ENCODE measurements around the gene PRSS27. TPM values are rescaled to one million over a fixed set of nuclear protein-coding genes. Genes with fewer than 3 reads are reported as not detected.
A peak's percentile ranks its signal among the peaks of the same experiment; 100 is the strongest.
"Not testable (repeated sequence)": the region's sequence is repeated elsewhere in the genome, so short reads cannot be mapped to it uniquely, and the experiment has no call there.

Gene PRSS27
- total RNA-seq, 1 donor from 2014 or later = 1.1 TPM

GRCh38 chr16:2698965-2699750 lies 20.9 kb downstream of the PRSS27 start:
- no peak for DNase-seq (ENCODE audit: extremely low read depth, low read depth, low spot score)

DNA sequence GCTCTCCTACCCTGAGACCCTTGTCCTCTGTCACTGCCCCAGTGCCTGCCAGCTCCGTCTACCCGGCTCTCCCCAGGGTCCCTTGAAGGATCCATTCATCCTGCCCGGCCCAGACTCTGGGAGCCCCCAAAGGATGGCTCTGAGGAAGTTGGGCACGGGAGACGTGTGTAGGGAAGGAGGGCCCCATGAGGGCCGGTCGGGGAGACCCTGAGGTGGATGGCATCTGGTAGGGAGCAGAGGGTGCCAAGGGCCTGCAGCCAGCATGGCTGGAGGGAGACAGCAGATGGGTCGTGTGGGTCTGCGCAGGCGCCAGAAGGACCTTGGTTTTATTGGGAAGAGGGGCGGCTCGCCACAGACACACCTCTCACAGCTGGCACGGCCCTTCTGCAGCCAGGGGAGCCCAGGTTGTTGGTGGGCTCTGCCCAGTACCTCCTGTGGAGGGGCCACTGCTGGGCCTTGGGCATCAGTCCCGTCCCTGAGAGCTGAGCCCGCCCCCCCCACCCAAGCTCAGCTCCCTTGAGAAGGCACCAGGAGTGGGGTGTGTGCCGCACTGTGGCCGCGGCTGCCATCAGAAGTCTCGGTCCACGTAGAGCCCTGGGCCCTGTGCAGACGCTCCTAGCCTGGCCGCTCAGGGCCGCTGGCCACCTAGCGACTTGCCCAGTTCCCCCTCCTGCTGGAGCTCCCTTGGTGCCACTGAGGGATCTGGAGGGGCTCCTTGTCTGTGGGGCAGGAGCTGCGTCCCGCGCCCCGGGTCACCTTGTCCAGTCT lies 21.7 kb downstream of the PRSS27 start:
- no peak for DNase-seq (ENCODE audit: extremely low read depth, low read depth, low spot score)

DNA sequence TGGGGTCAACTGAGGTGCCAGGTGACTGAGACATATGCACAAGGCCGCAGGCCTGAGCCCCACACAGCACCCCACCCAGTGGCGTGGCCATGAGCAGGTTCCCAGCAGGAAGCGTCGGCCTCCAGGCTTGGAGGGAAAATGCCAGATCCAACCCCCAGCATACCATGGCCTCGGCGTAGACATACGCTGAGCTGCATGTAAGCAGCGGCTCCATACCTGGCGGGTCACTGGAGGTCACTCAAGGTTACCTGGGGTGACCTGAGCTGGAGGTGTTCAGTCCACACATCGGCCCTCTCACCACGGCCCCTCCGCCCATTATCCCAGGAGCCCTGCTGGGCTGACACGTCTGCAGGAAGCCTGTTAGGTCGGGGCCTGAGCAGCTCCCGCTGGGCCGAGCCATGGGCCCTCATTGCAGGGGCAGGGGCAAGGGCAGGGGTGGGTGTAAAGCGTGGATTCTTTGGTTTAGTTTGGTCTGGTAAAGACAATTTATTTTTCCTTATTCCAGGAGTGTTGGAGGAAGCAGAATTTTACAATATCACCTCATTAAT lies 22.5 kb downstream of the PRSS27 start:
- DNase-seq (ENCODE audit: extremely low read depth, low read depth, low spot score) = no peak

- not testable (repeated sequence) for DNase-seq (ENCODE audit: extremely low read depth, low read depth, low spot score)
Observed at GRCh38 chr16:2696601-2697250, 23.3 kb downstream of the PRSS27 start.

DNA sequence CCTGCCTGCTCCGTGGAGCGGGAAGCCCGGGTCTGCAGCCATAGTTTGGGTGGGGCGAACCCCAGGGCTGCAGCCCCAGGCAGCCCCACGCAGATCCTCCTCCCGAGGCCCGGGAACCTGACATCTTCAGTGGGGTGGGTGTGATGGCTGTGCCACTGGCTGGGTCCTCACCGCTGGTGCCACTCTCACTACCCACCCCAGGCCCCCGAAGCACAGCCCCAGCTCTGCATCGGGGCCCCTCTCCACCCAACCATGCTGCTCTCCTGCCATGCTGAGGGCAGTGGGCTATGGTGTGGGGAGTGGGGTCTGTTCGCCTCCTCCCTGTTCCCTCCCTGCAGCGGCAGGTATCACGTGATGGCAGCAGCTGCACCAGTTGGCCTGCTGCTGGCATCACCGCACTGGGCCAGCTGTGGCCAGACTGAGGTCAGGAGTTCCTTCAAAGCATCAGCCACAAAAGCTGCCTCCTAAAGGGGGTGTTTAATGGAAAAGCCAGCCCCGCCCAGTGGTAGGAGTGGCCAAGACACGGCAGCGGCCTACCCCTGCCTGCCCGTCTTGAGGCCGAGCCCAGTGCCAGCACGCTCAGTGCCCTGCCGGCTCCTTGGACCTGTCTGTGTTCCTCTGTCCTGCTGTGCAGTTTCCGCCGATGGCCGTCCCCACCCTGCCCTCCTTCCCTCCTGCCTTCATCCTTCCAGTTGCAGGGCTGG lies 26.9 kb downstream of the PRSS27 start:
- DNase-seq (ENCODE audit: extremely low read depth, low read depth, low spot score) = no peak

DNA sequence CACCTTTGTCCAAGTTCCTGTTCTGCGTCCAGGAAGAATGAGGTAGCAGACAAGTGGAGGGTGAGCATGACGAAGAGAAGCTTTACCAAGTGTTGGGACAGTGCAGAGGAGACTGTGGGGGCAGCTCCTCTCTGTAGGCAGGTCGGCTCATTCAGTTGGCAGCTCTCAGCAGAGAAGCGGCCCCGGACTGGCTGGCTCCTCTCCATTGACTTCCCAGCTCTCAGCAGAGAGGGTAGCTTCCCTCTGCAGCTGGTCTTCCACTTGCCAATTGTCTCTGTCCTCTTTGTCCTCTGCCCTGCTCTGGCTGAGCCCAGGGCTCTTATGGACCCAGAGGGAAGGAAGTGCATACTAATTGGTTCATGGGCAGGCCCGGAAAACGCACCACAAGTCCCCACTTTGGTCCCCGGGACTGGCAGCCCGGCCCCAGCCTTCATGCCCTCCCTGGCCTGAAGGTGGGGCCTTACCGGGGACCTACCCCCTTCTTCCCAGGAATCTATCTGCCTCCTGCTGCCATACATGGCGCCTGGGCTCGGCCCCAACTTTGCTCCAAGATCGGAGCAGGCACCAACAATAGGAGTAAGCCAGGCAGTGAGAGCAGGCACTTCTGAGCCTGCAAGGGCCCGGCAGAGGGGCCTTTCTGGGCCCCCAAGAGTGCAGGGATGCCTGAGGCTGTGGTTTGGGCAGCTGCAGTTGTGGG lies 27.6 kb downstream of the PRSS27 start:
- no peak for DNase-seq (ENCODE audit: extremely low read depth, low read depth, low spot score)

GRCh38 chr16:2691491-2692248 lies 28.4 kb downstream of the PRSS27 start:
- DNase-seq (ENCODE audit: extremely low read depth, low read depth, low spot score) = no peak

DNA sequence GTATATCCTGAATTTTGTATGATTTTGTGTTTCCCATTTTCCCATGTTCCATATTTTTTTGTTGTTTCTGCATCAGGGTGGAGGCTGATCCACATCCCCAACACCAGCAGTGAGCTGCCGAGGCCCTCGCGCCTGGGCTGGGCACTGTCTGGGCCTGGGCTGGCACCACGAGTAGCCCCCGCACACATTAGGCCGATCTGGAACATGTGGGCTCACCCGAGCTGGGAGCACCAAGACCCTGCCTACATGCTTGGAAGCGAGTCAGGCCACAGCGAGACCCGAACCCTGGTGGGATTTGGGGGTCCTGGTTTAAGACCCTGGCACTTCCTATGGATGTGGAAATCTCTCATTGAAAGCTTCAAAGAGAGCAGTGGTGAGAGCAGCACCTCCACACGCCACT lies 29.2 kb downstream of the PRSS27 start:
- DNase-seq (ENCODE audit: extremely low read depth, low read depth, low spot score) = no peak

DNA sequence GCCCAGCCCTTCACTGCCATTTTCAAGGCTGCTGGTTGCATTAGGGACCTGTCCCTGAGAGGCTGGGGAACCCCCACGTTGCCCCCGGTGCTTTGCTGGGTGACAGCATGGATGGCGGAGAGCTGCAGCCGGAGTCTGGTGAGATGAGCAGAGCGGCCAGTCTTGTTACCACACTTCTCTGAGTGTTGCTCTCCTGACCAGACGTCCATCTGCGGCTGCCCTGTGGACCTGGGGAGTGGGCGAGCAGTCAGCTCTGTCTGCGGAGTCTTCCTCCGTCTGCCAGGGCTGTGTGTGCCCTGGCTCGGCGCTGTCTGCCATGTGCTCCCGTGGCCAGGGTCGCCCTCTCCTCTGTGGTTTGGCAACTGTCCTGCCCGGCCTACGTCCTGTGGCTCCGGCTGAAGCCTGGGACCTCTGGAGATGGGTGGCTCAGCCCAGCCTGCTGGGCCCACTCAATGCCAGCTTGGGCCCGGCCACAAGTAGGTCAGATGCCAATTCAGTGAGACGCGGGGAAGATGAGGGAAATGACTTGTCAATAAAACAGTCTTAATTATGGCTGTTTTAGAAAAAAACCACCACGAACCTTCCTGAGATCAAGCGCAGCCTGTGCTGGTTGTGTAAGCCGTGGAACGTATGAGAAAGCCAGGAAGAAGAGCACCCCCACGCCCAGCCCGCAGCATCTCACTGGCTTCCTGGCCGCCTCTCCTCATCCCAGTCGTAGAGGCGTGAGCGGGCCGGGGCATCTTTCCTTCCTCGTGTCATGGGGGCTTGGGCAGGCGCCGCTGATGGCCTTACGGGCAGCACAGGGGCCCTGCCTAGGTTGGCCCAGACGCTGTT lies 29.8 kb downstream of the PRSS27 start:
- no peak for DNase-seq (ENCODE audit: extremely low read depth, low read depth, low spot score)

- DNase-seq (ENCODE audit: extremely low read depth, low read depth, low spot score) = not testable (repeated sequence)
Observed at GRCh38 chr16:2689422-2689821, 30.6 kb downstream of the PRSS27 start.

- no peak for DNase-seq (ENCODE audit: extremely low read depth, low read depth, low spot score)
Observed at GRCh38 chr16:2687531-2688308, 32.3 kb downstream of the PRSS27 start.

DNA sequence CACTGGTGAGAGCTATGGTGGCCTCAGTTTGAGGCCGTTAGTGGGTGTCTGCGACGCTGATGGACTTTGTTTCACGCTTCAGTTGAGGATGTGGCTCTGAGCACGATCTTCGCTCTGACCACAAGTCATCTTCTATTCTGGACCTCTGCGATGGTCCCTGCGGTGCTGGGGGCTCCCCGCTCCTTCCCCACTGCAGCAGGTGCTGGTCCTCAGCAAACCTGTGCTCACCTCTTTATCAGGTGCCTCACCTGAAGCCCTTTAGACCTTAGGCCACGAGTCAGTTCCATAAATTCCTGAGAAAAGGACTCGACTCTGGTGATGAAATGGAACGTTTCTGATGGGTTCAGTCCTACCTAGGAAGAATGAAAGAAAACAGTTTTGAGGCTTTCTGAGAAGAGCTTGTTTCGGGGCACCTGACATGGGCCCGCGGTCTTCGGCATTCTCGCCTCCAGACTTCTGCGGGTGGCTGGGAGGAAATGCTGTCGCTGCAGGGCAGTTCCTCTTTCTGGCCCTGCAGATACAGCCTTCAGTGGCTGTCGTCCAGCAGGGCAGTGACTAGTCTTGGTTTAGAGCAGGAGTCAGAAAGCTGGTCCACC lies 33.0 kb downstream of the PRSS27 start:
- DNase-seq (ENCODE audit: extremely low read depth, low read depth, low spot score) = no peak

DNA sequence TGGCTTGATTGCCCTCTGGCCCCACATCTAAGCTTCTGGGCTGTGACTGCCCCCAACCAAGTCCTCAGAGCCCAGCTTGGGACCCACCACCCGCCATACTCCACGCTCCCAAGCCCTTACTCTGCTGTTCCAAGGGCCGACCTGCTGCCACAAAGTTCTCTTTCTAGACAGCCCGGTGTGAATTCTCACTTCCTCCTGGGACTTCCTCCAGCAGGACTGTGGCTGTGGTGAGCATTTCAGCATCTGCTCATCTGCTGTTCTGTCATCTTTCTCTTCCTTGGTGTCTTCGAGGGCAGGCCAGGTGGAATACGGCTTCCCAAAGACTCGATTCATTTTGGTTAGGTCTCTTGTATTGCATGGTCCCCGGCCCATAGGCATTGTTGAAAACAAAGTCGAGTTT lies 33.9 kb downstream of the PRSS27 start:
- DNase-seq (ENCODE audit: extremely low read depth, low read depth, low spot score) = not testable (repeated sequence)

- not testable (repeated sequence) for DNase-seq (ENCODE audit: extremely low read depth, low read depth, low spot score)
Observed at GRCh38 chr16:2683041-2683440, 37.0 kb downstream of the PRSS27 start.

GRCh38 chr16:2682209-2683021 lies 37.6 kb downstream of the PRSS27 start, which contains the start of gene KCTD5:
TSS of gene KCTD5 (plus strand) at chr16:2682523. CDS start at chr16:2682549, 26 bp downstream.
- DNase-seq (ENCODE audit: extremely low read depth, low read depth, low spot score) = peak; percentile 67

- not testable (repeated sequence) for DNase-seq (ENCODE audit: extremely low read depth, low read depth, low spot score)
Observed at GRCh38 chr16:2680360-2680759, 39.7 kb downstream of the PRSS27 start.
